Esophagus (tissue), 2 donors: ENCODE measurements around the gene TMEM86B. TPM values are rescaled to one million over a fixed set of nuclear protein-coding genes. Genes with fewer than 3 reads are reported as not detected.

ENCODE experiments used
- H3K27ac ChIP-seq, 2 donors: one replicate each; pipeline ENCODE4 v1.5.1; 2013; ENCODE audit warnings: low read depth in 2 of 2, mild to moderate bottlenecking in 2 of 2, inconsistent platforms in 1 of 2, low read length in 1 of 2, moderate library complexity in 1 of 2
- H3K27me3 ChIP-seq, 2 donors: one replicate each; pipeline ENCODE4 v1.6.1; 2013; ENCODE audit warnings: low read length in 2 of 2, control low read depth in 1 of 2, mild to moderate bottlenecking in 1 of 2; ENCODE audit not compliant: insufficient read depth in 2 of 2, control insufficient read depth in 1 of 2
- H3K36me3 ChIP-seq, 2 donors: one replicate each; pipeline ENCODE4 v1.6.1; 2013; ENCODE audit warnings: low read length in 1 of 2; ENCODE audit not compliant: control insufficient read depth in 2 of 2, insufficient read depth in 2 of 2
- H3K4me1 ChIP-seq, 2 donors: one replicate each; pipeline ENCODE4 v1.6.1; 2013; ENCODE audit warnings: low read length in 1 of 2; ENCODE audit not compliant: control insufficient read depth in 2 of 2, insufficient read depth in 2 of 2
- H3K4me3 ChIP-seq, 2 donors: one replicate each; pipeline ENCODE4 v1.5.1; 2013; ENCODE audit warnings: low read length in 2 of 2, mild to moderate bottlenecking in 2 of 2, low read depth in 1 of 2, moderate library complexity in 1 of 2
- H3K9me3 ChIP-seq, 2 donors: one replicate each; pipeline ENCODE4 v1.6.1; 2013; ENCODE audit warnings: mild to moderate bottlenecking in 2 of 2, low read depth in 1 of 2, low read length in 1 of 2, moderate library complexity in 1 of 2; ENCODE audit not compliant: control insufficient read depth in 2 of 2, insufficient read depth in 1 of 2
- WGBS, 2 donors: extraction: QIAGEN DNeasy Blood & Tissue Kit; methylation state at CpG; one replicate each; pipeline ENCODE4 v1.1.7; 2013; 5-methylcytosine and 5-hydroxymethylcytosine counted together
- polyA plus RNA-seq, 2 donors: library from polyadenylated mRNA; stranded (reverse); fragments of 200-250 nt; gene quantifications; one replicate each; pipeline ENCODE4 v1.2.3, GENCODE V29; 2013
- donor health status: healthy with polysubstance abuse.
- donor health status: Bipolar disorder and iron deficiency.

The TMEM86B gene
- polyA plus RNA-seq, 2 donors = 2.3 to 6.0 TPM

GRCh38 chr19:55231391-55232285, 3.1 kb upstream of the TMEM86B start:
- 91 to 93% methylated on average over 29 to 30 of the region's 30 CpGs for WGBS, 2 donors
- Histone ChIP-seq H3K4me1 (peaks cover 0 to 3% of the 10 kb centered on the region in 2 donors), H3K27ac (no peak overlapping the region), H3K36me3 (peaks cover 31 to 71% of the 10 kb centered on the region in 2 donors), H3K9me3 (no peaks in the 10 kb centered on the region), H3K27me3 (no peaks in the 10 kb centered on the region), H3K4me3 (no peak overlapping the region)

GRCh38 chr19:55230780-55231179, 2.2 kb upstream of the TMEM86B start:
- Histone ChIP-seq H3K36me3 (peaks cover 26 to 67% of the 10 kb centered on the region in 2 donors), H3K27me3 (no peaks in the 10 kb centered on the region), H3K4me1 (peaks cover 0 to 3% of the 10 kb centered on the region in 2 donors), H3K4me3 (no peak overlapping the region), H3K27ac (no peak overlapping the region), H3K9me3 (no peaks in the 10 kb centered on the region)
- 86 to 89% methylated on average over 13 of the region's 13 CpGs for WGBS, 2 donors

DNA sequence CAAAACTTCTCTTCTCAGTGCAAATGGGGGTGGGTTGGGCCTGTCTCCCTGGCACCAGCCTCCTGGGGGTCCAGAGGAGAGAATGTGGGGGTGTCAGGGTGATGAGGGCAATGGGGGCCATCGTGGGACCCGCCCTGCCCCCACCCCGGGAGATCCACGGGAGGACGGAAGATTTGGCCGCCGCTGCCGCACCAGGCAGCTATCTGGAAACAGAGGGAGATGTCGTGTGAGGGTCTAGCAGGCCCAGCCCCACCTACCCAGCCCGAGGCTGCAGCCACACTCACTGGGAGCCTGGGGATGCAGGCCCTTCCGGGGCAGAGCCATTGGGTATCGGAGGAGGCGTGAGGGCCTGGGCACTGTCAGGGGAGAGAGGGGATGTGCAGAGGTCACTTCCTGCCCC, 1.8 kb upstream of the TMEM86B start:
- H3K27ac ChIP-seq = no peak overlapping the region
- H3K36me3 ChIP-seq = peaks cover 26 to 66% of the 10 kb centered on the region in 2 donors
- 79 to 88% methylated on average over 11 to 13 of the region's 13 CpGs for WGBS, 2 donors

GRCh38 chr19:55229789-55230182, 1.2 kb upstream of the TMEM86B start:
- Histone ChIP-seq H3K4me3 (no peak overlapping the region), H3K27me3 (no peaks in the 10 kb centered on the region), H3K36me3 (peaks cover 26 to 60% of the 10 kb centered on the region in 2 donors), H3K4me1 (peaks cover 0 to 3% of the 10 kb centered on the region in 2 donors), H3K27ac (no peak overlapping the region), H3K9me3 (no peaks in the 10 kb centered on the region)
- WGBS, 2 donors = 84 to 86% methylated on average over 17 of the region's 17 CpGs

More for the DNA sequence above, 1.8 kb upstream of the TMEM86B start:
- no peaks in the 10 kb centered on the region for H3K27me3 ChIP-seq
- no peak overlapping the region for H3K4me3 ChIP-seq
- peaks cover 0 to 3% of the 10 kb centered on the region in 2 donors for H3K4me1 ChIP-seq
- H3K9me3 ChIP-seq = no peaks in the 10 kb centered on the region

GRCh38 chr19:55229145-55229788, 704 bp upstream of the TMEM86B start:
- Histone ChIP-seq H3K9me3 (no peaks in the 10 kb centered on the region), H3K4me3 (no peak overlapping the region), H3K27me3 (no peaks in the 10 kb centered on the region), H3K27ac (no peak overlapping the region), H3K4me1 (peaks cover 0 to 3% of the 10 kb centered on the region in 2 donors), H3K36me3 (peaks cover 26 to 57% of the 10 kb centered on the region in 2 donors)
- WGBS, 2 donors = 91 to 94% methylated on average over 18 of the region's 18 CpGs

DNA sequence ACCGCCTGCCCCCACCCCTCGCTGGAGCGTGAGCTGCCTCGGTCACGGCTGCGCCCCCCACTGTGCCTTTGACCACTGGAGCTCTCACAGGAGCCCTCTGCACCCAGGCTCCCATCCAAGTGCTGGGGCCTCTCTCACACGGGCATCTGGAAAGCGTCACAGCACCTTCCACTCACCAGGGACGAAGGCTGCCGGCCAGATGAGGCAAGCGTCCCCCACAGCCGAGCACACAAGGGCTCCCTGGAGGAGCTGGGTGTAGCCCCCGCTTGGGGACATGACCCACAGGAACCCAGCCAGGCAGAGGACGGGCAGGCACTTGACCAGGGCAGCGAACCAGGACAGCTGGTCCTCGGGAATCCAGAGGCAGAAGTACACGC, 560 bp downstream of the TMEM86B start:
- peaks cover 0 to 3% of the 10 kb centered on the region in 2 donors for H3K4me1 ChIP-seq
- H3K4me3 ChIP-seq = no peak overlapping the region
- peaks cover 26 to 57% of the 10 kb centered on the region in 2 donors for H3K36me3 ChIP-seq
- no peaks in the 10 kb centered on the region for H3K27me3 ChIP-seq
- H3K9me3 ChIP-seq = no peaks in the 10 kb centered on the region
- 77 to 82% methylated on average over 17 of the region's 17 CpGs for WGBS, 2 donors
- no peak overlapping the region for H3K27ac ChIP-seq

GRCh38 chr19:55227241-55228014, 1.1 kb downstream of the TMEM86B start:
- H3K4me3 ChIP-seq = no peak overlapping the region
- 88 to 94% methylated on average over 25 of the region's 25 CpGs for WGBS, 2 donors
- H3K27ac ChIP-seq = no peak overlapping the region
- H3K27me3 ChIP-seq = no peaks in the 10 kb centered on the region
- peaks cover 25 to 53% of the 10 kb centered on the region in 2 donors for H3K36me3 ChIP-seq
- H3K9me3 ChIP-seq = no peaks in the 10 kb centered on the region
- H3K4me1 ChIP-seq = peaks cover 0 to 2% of the 10 kb centered on the region in 2 donors

DNA sequence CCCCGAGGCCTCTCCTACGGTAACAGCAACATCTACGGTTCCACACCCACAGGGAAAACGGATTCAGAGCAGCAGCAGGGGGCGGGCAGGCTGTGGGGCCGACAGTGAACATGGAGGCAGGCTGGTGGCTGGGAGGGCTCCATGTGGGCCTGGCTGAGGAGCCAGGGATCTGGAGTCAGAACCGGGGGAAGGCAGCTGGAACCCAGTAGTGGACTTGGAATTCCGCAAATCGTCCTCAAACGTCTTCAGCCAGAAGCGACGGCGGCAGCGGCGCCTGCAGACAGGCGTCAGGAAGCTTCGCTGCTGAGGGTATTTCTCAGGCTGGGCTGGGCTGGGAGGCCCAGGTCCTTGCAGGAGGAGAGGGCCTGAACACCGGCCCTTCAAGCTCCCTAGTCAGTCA, 1.8 kb downstream of the TMEM86B start:
- Histone ChIP-seq H3K27me3 (no peaks in the 10 kb centered on the region), H3K27ac (no peak overlapping the region), H3K4me1 (no peaks in the 10 kb centered on the region), H3K36me3 (peaks cover 20 to 46% of the 10 kb centered on the region in 2 donors), H3K4me3 (no peak overlapping the region), H3K9me3 (no peaks in the 10 kb centered on the region)
- WGBS, 2 donors = 77 to 85% methylated on average over 18 of the region's 18 CpGs

DNA sequence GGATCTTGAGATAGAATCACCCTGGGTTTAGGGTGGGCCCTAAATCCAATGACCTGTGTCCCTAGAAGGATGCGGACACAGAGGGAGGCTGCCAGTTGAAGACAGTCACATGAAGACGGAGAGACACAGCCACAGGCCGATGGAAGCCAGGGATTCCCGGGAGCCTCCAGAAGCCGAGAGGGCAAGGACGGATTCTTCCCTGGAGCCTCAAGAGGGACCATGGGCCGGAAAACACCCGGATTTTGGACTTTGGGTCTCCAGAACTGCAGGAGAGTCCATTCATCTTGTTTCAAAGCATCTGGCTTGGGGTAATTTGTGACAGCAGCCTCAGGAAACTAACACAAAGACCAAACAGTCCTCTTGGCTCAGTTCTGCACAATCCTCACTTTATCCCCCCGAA, 2.3 kb downstream of the TMEM86B start:
- Histone ChIP-seq H3K36me3 (peaks cover 15 to 41% of the 10 kb centered on the region in 2 donors), H3K4me1 (no peaks in the 10 kb centered on the region), H3K27me3 (no peaks in the 10 kb centered on the region), H3K27ac (no peak overlapping the region), H3K4me3 (no peak overlapping the region), H3K9me3 (no peaks in the 10 kb centered on the region)
- 85 to 87% methylated on average over 9 of the region's 9 CpGs for WGBS, 2 donors
